Ovary (tissue), 9 donors: Measurements from ENCODE around the gene ALK. TPM values are rescaled to one million over a fixed set of nuclear protein-coding genes. Genes with fewer than 3 reads are reported as not detected.

Experiments
- DNase-seq, 5 donors: peaks; one replicate each; pipeline ENCODE4 v3.0.0-alpha.2; 2019 to 2020
- H3K27ac ChIP-seq, 2 donors: fragments of 200-600 bp; one replicate each; pipeline versions ENCODE4 v1.5.1 to v1.8.0; 2019 to 2022
- H3K27me3 ChIP-seq: fragments of 200-600 bp; one replicate; pipeline ENCODE4 v1.8.0; 2022
- H3K36me3 ChIP-seq: fragments of 200-600 bp; sonication (generic); one replicate; pipeline ENCODE4 v1.5.1; 2019
- H3K4me1 ChIP-seq: one replicate; pipeline ENCODE4 v1.8.1; 2013; ENCODE audit warnings: mild to moderate bottlenecking, moderate library complexity; ENCODE audit not compliant: insufficient read depth
- H3K4me3 ChIP-seq: fragments of 200-600 bp; sonication (generic); one replicate; pipeline ENCODE4 v1.5.1; 2017
- H3K9me3 ChIP-seq, 2 donors: fragments of 200-600 bp in 1 of 2; sonication (generic) in 1 of 2; one replicate each; pipeline versions ENCODE4 v1.5.1 to v1.8.1; 2013 to 2019; ENCODE audit warnings: mild to moderate bottlenecking in 1 of 2, moderate library complexity in 1 of 2
- EP300 ChIP-seq: sonication (generic); formaldehyde crosslinking; IDR thresholded peaks from one replicate; pipeline ENCODE4 v1.6.1; 2017; ENCODE audit warnings: antibody characterized with exemption
- POLR2A ChIP-seq: fragments of 450-650 bp; IDR thresholded peaks from one replicate; pipeline ENCODE4 v1.6.1; 2017; ENCODE audit warnings: antibody characterized with exemption, mild to moderate bottlenecking, moderate library complexity
- WGBS, 3 donors: extraction: QIAGEN DNeasy Blood & Tissue Kit in 1 of 3; methylation state at CpG; one replicate each; pipeline versions ENCODE4 v1.1.5 to v1.1.7; 2013 to 2017; 5-methylcytosine and 5-hydroxymethylcytosine counted together
- intact Hi-C, 4 donors: fragments of 100-400 bp; cut with DNase I; formaldehyde crosslinking; loops; one replicate each; pipeline versions ENCODE4 v1.11.0 to v1.15.1; 2022 to 2023
- polyA plus RNA-seq, 2 donors: library from polyadenylated mRNA; stranded (reverse); fragments of 200-250 nt in 1 of 2; fragments of 350-450 nt in 1 of 2; fragmentation: Illumina TruSeq in 1 of 2; extraction: RNeasy Lipid Tissue Mini Kit (QIAGEN cat#74804) in 1 of 2; gene quantifications; one replicate each; pipeline ENCODE4 v1.2.3, GENCODE V29; 2013 to 2014
- total RNA-seq, 7 donors: library from RNA; depleted of rRNA in 2 of 7; stranded (reverse); fragments of >200 nt in 2 of 7; fragmentation: NEBNext Ultra II Directional in 3 of 7; extraction: Animal tissue kit (Norgen Biotek cat#: 25700) in 3 of 7; gene quantifications; one replicate each; pipeline versions ENCODE4 v1.1.0 to v1.2.4, GENCODE V29; 2016 to 2023
- TF ChIP-seq, protein P1 (sequence below), 3 donors: fragments of 450-650 bp in 2 of 3; fragments of 200-600 bp in 1 of 3; IDR thresholded peaks; one replicate each; pipeline versions ENCODE4 v1.5.1 to v1.8.0; 2016 to 2022; ENCODE audit warnings: antibody characterized with exemption in 3 of 3, mild to moderate bottlenecking in 1 of 3
- donor health status: DM: no; HTN: no; CAD: no; lungs with moderate emphysema.
- donor health status: DM: no; HTN: no; CAD: no.
- donor health status: Bipolar disorder and iron deficiency.
- donor health status: DM: yes; HTN: yes; CAD: no.
- donor health status: DM: no; HTN: no; CAD: no.
- donor health status: DM: yes; HTN: yes; CAD: no.

The ALK gene
- total and polyA plus RNA-seq, 9 donors = 0.05 to 1.7 (median 0.23) TPM; not detected in 1

DNA sequence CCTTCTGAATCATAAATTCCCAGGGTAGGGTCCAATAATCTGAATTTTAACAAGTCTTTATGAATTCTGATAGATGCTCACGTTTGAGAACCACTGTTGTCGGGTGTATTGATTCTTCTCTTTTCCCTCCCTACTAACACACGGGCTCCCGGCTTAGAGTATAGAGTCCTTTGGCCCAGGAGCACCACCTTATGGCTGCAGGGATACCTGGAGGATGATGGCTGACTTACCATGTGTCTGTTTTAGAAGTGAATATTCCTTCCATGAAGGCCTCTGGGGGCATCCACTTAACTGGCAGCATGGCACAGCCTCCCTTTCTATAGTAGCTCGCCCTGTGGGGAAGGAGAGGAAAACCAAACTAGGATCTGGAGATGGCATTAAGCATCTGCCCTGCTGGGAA is 714.4 kb downstream of the ALK start:
- H3K4me1 ChIP-seq = no peaks in the 10 kb centered on the region
- H3K4me3 ChIP-seq = no peak overlapping the region
- TF ChIP-seq POLR2A = no peak
- TF ChIP-seq EP300 = no peak
- TF ChIP-seq, protein P1, sequence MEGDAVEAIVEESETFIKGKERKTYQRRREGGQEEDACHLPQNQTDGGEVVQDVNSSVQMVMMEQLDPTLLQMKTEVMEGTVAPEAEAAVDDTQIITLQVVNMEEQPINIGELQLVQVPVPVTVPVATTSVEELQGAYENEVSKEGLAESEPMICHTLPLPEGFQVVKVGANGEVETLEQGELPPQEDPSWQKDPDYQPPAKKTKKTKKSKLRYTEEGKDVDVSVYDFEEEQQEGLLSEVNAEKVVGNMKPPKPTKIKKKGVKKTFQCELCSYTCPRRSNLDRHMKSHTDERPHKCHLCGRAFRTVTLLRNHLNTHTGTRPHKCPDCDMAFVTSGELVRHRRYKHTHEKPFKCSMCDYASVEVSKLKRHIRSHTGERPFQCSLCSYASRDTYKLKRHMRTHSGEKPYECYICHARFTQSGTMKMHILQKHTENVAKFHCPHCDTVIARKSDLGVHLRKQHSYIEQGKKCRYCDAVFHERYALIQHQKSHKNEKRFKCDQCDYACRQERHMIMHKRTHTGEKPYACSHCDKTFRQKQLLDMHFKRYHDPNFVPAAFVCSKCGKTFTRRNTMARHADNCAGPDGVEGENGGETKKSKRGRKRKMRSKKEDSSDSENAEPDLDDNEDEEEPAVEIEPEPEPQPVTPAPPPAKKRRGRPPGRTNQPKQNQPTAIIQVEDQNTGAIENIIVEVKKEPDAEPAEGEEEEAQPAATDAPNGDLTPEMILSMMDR (IDR thresholded peaks at IDR 0.05) = no peak
- intact Hi-C loops = no loop called here
- 71 to 91% (median 73%) methylated on average over 5 of the region's 5 CpGs for WGBS, 3 donors
- no peaks in the 10 kb centered on the region for H3K27me3 ChIP-seq
- H3K9me3 ChIP-seq = no peaks in the 10 kb centered on the region
- H3K27ac ChIP-seq = no peak overlapping the region
- DNase-seq = no peak
- H3K36me3 ChIP-seq = no peaks in the 10 kb centered on the region

DNA sequence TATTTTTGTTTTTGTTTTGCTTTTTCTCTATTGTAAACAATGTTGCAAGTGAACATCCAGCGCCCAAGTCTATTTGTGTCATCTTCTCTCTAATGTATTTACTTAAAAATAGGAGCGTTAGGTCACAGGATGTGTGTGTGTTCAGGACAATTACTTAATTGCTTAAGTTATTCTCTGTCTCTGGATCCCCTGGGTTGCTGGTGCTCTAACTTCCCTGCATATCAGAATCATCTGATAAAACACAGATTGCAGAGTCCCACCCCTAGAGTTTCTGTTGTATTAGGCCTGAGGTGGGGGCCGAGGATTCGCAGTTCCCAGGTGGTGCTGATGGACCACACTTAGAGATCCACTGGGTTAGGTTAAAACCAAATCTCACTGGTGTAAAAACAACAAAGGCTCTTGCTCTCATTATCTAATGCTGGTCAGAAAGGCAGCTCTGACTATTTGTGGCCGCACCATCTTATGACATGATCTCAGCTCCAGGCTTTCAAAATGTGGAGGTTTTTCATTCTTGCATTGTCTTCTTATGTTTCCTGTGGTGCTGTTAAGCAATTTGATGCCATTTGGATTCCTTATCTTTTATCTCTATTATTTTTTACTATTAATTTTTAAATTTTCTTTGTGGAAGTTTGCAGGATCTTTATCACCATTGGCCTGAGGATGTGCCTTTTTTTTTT is 718.4 kb downstream of the ALK start:
- 86 to 93% (median 88%) methylated on average over 5 of the region's 5 CpGs for WGBS, 3 donors
- Histone ChIP-seq H3K9me3 (no peaks in the 10 kb centered on the region), H3K27me3 (no peaks in the 10 kb centered on the region), H3K4me3 (no peak overlapping the region), H3K36me3 (no peaks in the 10 kb centered on the region), H3K27ac (no peak overlapping the region), H3K4me1 (no peaks in the 10 kb centered on the region)
- DNase-seq = no peak
- TF ChIP-seq, protein P1 (IDR thresholded peaks at IDR 0.05) = no peak
- intact Hi-C loops = no loop called here

DNA sequence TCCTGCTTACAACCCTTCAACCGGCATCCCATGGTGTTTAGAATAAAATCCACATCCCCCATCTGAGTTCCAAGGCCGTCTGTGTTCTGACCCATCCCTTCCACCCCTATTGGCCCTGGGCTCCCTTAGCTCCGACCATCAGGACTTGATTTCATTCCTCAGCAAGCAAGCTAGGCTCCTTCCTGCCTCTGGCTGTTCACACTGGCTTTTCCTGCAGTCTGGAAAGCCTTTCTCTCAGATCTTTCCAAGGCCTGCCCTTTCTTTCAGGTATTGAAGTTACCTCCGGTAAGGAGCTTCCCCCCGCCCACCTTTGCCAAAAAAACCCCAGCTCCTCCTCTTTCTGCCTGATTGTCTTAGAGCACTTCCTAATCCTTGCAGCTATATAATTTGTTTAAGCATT is 719.4 kb downstream of the ALK start:
- Histone ChIP-seq H3K4me1 (no peaks in the 10 kb centered on the region), H3K36me3 (no peaks in the 10 kb centered on the region), H3K9me3 (no peaks in the 10 kb centered on the region), H3K27ac (no peak overlapping the region), H3K27me3 (no peaks in the 10 kb centered on the region), H3K4me3 (no peak overlapping the region)
- WGBS, 3 donors = 32 to 41% (median 37%) methylated on average over 5 of the region's 5 CpGs
- DNase-seq = no peak
- intact Hi-C loops = no loop called here
- no peak for TF ChIP-seq POLR2A
- TF ChIP-seq, protein P1 (IDR thresholded peaks at IDR 0.05) = no peak
- TF ChIP-seq EP300 = no peak

DNA sequence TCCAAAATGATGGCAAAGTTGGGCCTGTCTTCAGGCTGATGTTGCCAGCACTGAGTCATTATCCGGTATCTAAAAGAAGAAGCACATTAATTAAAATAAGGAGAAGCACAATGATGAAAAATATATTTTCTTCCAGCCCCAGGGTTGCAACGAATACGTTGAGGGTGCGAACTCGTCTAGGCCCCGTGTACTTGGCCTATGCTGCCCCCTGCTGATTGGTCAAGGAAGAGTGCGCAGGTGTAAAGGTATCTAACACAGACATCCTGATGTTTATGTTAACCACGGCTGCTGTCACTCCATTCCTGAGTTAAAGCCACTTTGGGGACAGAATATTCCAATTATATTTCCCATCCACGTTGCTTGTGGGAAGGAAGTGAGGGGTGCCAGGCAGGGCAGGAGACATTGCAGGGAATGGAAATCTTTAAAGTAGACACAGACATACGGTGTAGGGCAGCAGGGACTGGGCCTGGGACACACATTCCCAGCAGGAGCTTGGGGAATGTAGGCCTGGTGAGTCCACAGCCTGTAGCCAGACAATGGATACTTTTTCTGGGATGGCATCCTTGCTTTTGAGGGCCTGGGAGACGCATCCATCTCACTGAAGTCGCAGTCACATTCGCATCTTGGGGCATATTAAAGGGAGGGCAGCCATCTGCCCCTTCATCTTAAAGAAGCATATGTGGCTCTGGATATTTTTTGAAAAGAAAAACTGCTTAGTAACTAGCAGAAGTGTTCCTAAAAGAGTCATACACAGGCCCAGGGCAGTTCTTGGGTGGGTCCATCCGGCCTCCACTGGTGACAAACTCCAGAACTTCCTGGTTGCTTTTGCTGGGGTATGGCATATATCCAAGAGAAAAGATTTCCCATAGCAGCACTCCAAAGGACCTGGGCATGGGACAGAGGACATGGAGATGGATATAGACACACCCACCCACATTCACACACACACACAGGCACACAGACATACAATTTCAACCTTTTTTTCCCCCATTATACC is 724.3 kb downstream of the ALK start:
- Histone ChIP-seq H3K4me1 (no peaks in the 10 kb centered on the region), H3K4me3 (no peak overlapping the region), H3K9me3 (no peaks in the 10 kb centered on the region), H3K36me3 (no peaks in the 10 kb centered on the region), H3K27ac (no peak overlapping the region), H3K27me3 (no peaks in the 10 kb centered on the region)
- no peak for TF ChIP-seq EP300
- no peak for TF ChIP-seq POLR2A
- TF ChIP-seq, protein P1 (IDR thresholded peaks at IDR 0.05) = peak; percentile 47 to 76 (median 74)
- 30 to 36% (median 33%) methylated on average over 14 of the region's 14 CpGs for WGBS, 3 donors
- intact Hi-C loops = loop anchor here (2.0 to 10.0 kb wide), 3 partner anchors 152 to 240 kb away; no protein-coding TSS in a partner anchor
- peak; percentile 60 to 79 (median 73) for DNase-seq
